Measurements from ENCODE around the gene ATXN1.

Gene ATXN1

GRCh38 chr6:16305788-16306187 is 455.5 kb downstream of the ATXN1 start:
- Histone ChIP-seq H3K36me3 (ENCODE audit: control insufficient read depth in 2 of 2, insufficient read depth in 1 of 2, low read length in 2 of 2) (peaks cover 0 to 7% of the 10 kb centered on the region in 2 experiments; a peak in 2 of 3 replicates), H3K27ac (ENCODE audit: extremely low read depth, low read depth, low read length) (no peak overlapping the region), H3K4me3 (ENCODE audit: low read depth, low read length) (no peak overlapping the region), H3K9me3 (ENCODE audit: control insufficient read depth, insufficient read depth, low read depth, low read length) (no peaks in the 10 kb centered on the region), H3K4me1 (ENCODE audit: control insufficient read depth, insufficient read depth, low read length) (no peaks in the 10 kb centered on the region)
- TF ChIP-seq ZNF311 (tag by site-specific recombination; IDR thresholded peaks at IDR 0.05; ENCODE audit: borderline replicate concordance) (no peak), ZNF155 (tag by site-specific recombination; IDR thresholded peaks at IDR 0.05) (no peak), ZNF776 (tag by site-specific recombination; IDR thresholded peaks at IDR 0.05; ENCODE audit: borderline replicate concordance) (no peak), ZBTB17 (tag by site-specific recombination; IDR thresholded peaks at IDR 0.05) (no peak)
- TF ChIP-seq, protein P1, sequence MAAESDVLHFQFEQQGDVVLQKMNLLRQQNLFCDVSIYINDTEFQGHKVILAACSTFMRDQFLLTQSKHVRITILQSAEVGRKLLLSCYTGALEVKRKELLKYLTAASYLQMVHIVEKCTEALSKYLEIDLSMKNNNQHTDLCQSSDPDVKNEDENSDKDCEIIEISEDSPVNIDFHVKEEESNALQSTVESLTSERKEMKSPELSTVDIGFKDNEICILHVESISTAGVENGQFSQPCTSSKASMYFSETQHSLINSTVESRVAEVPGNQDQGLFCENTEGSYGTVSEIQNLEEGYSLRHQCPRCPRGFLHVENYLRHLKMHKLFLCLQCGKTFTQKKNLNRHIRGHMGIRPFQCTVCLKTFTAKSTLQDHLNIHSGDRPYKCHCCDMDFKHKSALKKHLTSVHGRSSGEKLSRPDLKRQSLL (tag by site-specific recombination; IDR thresholded peaks at IDR 0.05), result no peak
- ChIA-PET POLR2A (interaction anchor here (0.6 kb wide), 1 partner anchor 11 kb away, joined by 12 read pairs; no protein-coding TSS in a partner anchor), CTCF (interaction anchor here (1.3 kb wide), 1 partner anchor 11 kb away, joined by 3 read pairs; no protein-coding TSS in a partner anchor)

DNA sequence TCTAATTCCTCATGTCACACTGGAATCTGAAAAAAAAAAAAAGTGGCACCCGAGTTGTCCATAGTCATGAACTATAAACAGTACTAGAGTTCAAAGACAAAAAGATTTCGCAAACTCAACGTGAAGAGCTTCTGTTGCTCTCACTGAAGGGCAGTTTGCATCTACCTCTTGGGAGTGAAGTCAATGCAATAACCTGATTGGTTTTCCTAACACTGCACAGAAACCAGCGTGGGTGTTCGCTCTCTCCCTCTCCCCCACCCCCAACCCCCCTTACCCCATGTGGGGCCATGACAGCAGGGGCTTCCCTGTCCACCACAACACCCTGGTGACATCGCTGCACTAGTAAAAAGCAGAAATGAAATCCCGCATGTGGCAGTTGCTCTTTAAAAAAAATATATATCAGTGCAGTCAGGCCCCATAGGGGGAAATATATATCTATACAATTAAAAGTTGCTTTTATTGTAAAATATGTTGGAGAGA is 456.0 kb downstream of the ATXN1 start:
- CTCF ChIA-PET, result interaction anchor here (1.3 kb wide), 1 partner anchor 11 kb away, joined by 3 read pairs; no protein-coding TSS in a partner anchor

DNA sequence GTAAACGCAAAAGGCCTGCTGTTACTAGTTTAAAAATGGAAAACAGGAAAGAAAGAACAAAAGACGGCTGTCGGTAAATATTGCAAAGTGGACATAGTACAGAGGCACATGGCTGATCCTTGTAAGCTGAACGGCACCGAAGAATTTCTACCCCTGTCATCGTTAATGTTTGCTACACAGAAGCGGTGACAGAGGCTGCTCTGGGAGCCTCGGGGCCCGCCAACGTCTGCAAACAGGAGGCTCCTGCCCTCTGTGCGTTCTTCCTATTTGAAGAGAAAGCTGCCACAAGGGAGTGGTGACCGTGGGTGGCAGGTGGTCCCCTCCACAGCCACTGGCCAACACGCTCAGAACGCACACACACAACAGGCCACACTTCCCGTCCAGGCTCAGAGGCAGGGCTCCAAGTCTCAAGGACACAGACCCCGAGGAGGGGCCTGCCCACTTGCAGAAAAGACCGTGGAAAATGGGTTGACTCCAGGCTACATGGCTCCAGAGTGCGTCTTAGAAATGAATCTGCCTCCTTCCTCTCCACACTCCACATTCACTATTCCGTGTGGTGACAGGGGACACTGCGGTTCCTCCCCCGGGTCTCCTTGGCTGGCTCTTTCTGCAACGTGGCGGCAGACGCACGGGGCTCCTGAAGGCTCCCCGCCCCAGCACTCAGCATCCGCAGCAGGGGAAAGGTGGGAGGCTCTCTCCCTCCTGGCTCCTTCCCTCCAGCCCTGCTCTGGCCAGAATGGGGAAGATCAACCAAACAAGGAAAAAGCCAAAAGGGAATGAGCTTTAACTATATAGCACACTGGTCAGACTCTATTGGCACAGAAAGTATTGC is 458.3 kb downstream of the ATXN1 start:
- CTCF ChIA-PET, result interaction anchor here (0.5 to 0.7 kb wide), 2 partner anchors 14 to 467 kb away, joined by 3 to 6 read pairs; no protein-coding TSS in a partner anchor
- no peak for TF ChIP-seq ZNF24 (tag by site-specific recombination; IDR thresholded peaks at IDR 0.05)
- TF ChIP-seq ZNF174 (tag by site-specific recombination; IDR thresholded peaks at IDR 0.05), result no peak
- TF ChIP-seq KLF1 (tag by site-specific recombination; IDR thresholded peaks at IDR 0.05), result no peak
- no peak for TF ChIP-seq TRIM28 (IDR thresholded peaks at IDR 0.05; ENCODE audit: borderline replicate concordance, low read length)
- TF ChIP-seq KLF16 (tag by site-specific recombination; IDR thresholded peaks at IDR 0.05), result no peak
- TF ChIP-seq KLF7 (tag by site-specific recombination; IDR thresholded peaks at IDR 0.05; ENCODE audit: borderline replicate concordance), result no peak
- Histone ChIP-seq H3K27ac (ENCODE audit: extremely low read depth, low read depth, low read length) (no peak overlapping the region), H3K4me3 (ENCODE audit: low read depth, low read length) (no peak overlapping the region), H3K9me3 (ENCODE audit: control insufficient read depth, insufficient read depth, low read depth, low read length) (no peaks in the 10 kb centered on the region), H3K4me1 (ENCODE audit: control insufficient read depth, insufficient read depth, low read length) (no peaks in the 10 kb centered on the region), H3K36me3 (ENCODE audit: control insufficient read depth in 2 of 2, insufficient read depth in 1 of 2, low read length in 2 of 2) (peaks cover 0 to 10% of the 10 kb centered on the region in 2 experiments; a peak in 1 of 3 replicates)
- POLR2A ChIA-PET, result no interaction called here

More for the DNA sequence above, 456.0 kb downstream of the ATXN1 start:
- POLR2A ChIA-PET, result interaction anchor here (0.6 kb wide), 1 partner anchor 12 kb away, joined by 12 read pairs; no protein-coding TSS in a partner anchor
- Histone ChIP-seq H3K27ac (ENCODE audit: extremely low read depth, low read depth, low read length) (no peak overlapping the region), H3K4me3 (ENCODE audit: low read depth, low read length) (no peak overlapping the region), H3K4me1 (ENCODE audit: control insufficient read depth, insufficient read depth, low read length) (no peaks in the 10 kb centered on the region), H3K36me3 (ENCODE audit: control insufficient read depth in 2 of 2, insufficient read depth in 1 of 2, low read length in 2 of 2) (peaks cover 0 to 7% of the 10 kb centered on the region in 2 experiments; a peak in 2 of 3 replicates), H3K9me3 (ENCODE audit: control insufficient read depth, insufficient read depth, low read depth, low read length) (no peaks in the 10 kb centered on the region)
- TF ChIP-seq ZBTB1 (tag by site-specific recombination; IDR thresholded peaks at IDR 0.05) (no peak), ZNF629 (tag by site-specific recombination; IDR thresholded peaks at IDR 0.05) (no peak), ZNF184 (tag by site-specific recombination; IDR thresholded peaks at IDR 0.05) (no peak), TCF7L2 (IDR thresholded peaks at IDR 0.05; ENCODE audit: borderline replicate concordance, low read depth, low read length) (no peak), ZNF639 (tag by site-specific recombination; IDR thresholded peaks at IDR 0.05) (no peak), SP2 (tag by site-specific recombination; IDR thresholded peaks at IDR 0.05) (no peak), ZNF488 (tag by site-specific recombination; IDR thresholded peaks at IDR 0.05) (no peak), ZNF23 (tag by site-specific recombination; IDR thresholded peaks at IDR 0.05; ENCODE audit: borderline replicate concordance) (no peak), ZNF626 (tag by site-specific recombination; IDR thresholded peaks at IDR 0.05) (no peak), ZNF239 (tag by site-specific recombination; IDR thresholded peaks at IDR 0.05) (no peak), ZFP41 (tag by site-specific recombination; IDR thresholded peaks at IDR 0.05; ENCODE audit: borderline replicate concordance) (no peak), ZNF311 (tag by site-specific recombination; IDR thresholded peaks at IDR 0.05; ENCODE audit: borderline replicate concordance) (no peak), ZNF621 (tag by site-specific recombination; IDR thresholded peaks at IDR 0.05) (no peak)
